ENCODE measurements around the gene POTEB2. TPM values are rescaled to one million over a fixed set of nuclear protein-coding genes. Genes with fewer than 3 reads are reported as not detected.
"Not testable (repeated sequence)": the region's sequence is repeated elsewhere in the genome, so short reads cannot be mapped to it uniquely, and the experiment has no call there.

POTEB2 gene
- not detected in 2 replicates for total RNA-seq (2014; rRNA removed; shearing (Covaris generic))

DNA sequence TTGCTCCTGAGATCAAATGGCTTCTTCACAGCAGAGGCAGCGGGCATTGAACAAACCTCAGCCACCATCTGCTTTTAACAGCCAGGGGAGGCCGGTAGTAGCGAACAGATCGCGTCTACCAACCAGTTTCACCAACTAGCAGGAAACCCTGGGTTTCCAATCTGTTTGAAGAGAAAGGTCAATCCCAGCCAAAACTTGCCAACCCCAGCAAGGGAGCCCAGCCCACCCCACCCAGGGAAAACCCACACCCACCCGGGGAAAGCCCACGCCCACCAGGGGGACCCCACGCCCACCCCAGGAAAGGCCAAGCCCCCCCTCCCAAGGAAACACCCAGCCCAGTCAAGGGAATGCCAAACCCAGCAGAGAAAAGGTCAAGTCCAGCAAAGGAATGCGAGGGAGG lies at the start of gene POTEB2:
Gene POTEB2, minus strand, starts transcription at position 101 of the 400 bp plus-strand sequence. Its CDS starts 33 bp downstream, at position 68.
- not testable (repeated sequence) for H3K9me3 ChIP-seq (replicated peaks); H3K4me3 ChIP-seq; H3K27ac ChIP-seq; H3K4me1 ChIP-seq (replicated peaks); DNase-seq (ENCODE audit: low read depth in 1 of 2, low spot score in 2 of 2); H3K27me3 ChIP-seq (replicated peaks); H3K36me3 ChIP-seq

DNA sequence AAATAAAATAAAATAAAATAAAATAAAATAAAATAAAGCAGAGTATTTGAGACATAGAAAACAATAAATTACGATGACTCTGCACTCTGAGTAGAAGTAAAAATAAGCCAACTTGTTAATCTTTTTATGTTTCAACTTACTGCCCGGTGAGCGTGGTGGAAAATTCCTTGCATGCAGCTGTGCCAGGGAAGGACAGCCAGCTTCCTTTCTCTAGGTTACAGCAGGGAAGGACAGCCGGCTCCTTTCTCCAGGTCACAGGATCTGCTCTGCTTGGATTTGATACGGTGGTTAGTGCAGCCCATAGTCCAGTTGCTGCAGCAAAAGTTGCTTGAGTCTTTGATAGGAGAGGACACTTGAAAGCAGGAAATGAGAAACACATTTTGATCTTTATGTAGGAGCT lies 13.8 kb upstream of the POTEB2 start:
- H3K4me1 ChIP-seq (replicated peaks); H3K27ac ChIP-seq; DNase-seq (ENCODE audit: low read depth in 1 of 2, low spot score in 2 of 2); H3K27me3 ChIP-seq (replicated peaks); H3K4me3 ChIP-seq; H3K36me3 ChIP-seq; H3K9me3 ChIP-seq (replicated peaks): not testable (repeated sequence)

DNA sequence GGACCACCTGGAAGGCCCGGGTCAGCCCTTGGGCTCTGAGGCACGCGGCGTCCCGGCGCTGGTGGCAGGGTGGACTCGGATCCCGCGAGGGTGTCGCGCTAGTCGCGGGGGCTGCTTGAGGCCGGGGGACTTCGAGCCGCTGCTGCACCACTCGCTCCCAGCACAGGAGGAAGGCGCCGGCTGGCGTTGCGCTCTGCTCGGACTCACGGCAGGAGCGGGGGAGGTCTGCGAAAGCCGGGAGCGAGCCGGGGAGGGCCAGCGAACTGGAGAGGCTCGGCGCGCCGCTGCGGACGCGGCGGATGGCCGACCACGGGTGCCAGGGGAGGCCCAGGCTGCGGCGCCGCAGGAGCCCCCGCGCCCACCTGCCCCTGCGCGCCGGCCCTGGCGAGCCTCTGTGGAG lies 12.3 kb upstream of the POTEB2 start:
- not testable (repeated sequence) for H3K27ac ChIP-seq; H3K4me3 ChIP-seq; H3K9me3 ChIP-seq (replicated peaks); DNase-seq (ENCODE audit: low read depth in 1 of 2, low spot score in 2 of 2); H3K27me3 ChIP-seq (replicated peaks); H3K36me3 ChIP-seq; H3K4me1 ChIP-seq (replicated peaks)

DNA sequence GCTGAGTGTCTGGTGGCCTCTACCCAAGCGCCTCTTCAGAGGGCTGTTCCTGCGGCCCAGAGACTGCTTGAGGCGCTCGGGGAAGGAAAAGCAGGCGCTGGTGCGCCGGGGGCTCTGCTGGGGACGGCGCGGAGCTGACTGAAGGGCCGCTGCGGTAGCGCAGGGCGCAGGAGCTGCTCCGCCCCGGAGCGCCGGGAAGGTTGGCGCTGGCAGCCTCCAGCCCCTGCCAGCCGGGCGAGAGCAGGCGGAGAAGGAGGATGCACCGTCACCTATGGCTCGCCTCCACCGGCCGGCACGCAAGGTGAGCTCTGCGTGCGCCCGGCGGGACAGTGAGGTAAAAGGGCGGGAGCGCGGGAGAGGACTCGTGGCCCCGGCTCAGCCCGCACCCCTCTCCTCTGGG lies 11.7 kb upstream of the POTEB2 start:
- not testable (repeated sequence) for H3K4me1 ChIP-seq (replicated peaks); H3K9me3 ChIP-seq (replicated peaks); H3K4me3 ChIP-seq; H3K36me3 ChIP-seq; H3K27ac ChIP-seq; H3K27me3 ChIP-seq (replicated peaks); DNase-seq (ENCODE audit: low read depth in 1 of 2, low spot score in 2 of 2)
